Esophagus squamous epithelium (tissue), 5 donors: Measurements from ENCODE around the gene STAT3. TPM values are rescaled to one million over a fixed set of nuclear protein-coding genes. Genes with fewer than 3 reads are reported as not detected.

Source experiments
- DNase-seq: peaks from one replicate; lab custom pipeline; 2025; lab: John Stamatoyannopoulos, UW
- H3K27ac ChIP-seq, 4 donors: fragments of 200-600 bp; sonication (generic); one replicate each; pipeline ENCODE4 v1.5.1; 2016 to 2019; ENCODE audit warnings: mild to moderate bottlenecking in 1 of 4
- H3K27me3 ChIP-seq, 4 donors: fragments of 200-600 bp; sonication (generic); 1 replicate in 3 of 4; 2 replicates in 1 of 4; pipeline versions ENCODE4 v1.5.1 to v1.6.0; 2017 to 2021; ENCODE audit warnings: antibody characterized with exemption in 1 of 4
- H3K36me3 ChIP-seq, 3 donors: fragments of 200-600 bp; sonication (generic); one replicate each; pipeline ENCODE4 v1.5.1; 2016 to 2019
- H3K4me1 ChIP-seq, 3 donors: fragments of 200-600 bp; sonication (generic); one replicate each; pipeline ENCODE4 v1.5.1; 2017 to 2019
- H3K4me3 ChIP-seq, 4 donors: fragments of 200-600 bp; sonication (generic); 1 replicate in 3 of 4; 2 replicates in 1 of 4; pipeline ENCODE4 v1.5.1; 2016 to 2019; ENCODE audit warnings: mild to moderate bottlenecking in 2 of 4, moderate library complexity in 1 of 4
- H3K9me3 ChIP-seq, 3 donors: fragments of 200-600 bp; sonication (generic); one replicate each; pipeline ENCODE4 v1.5.1; 2016 to 2019
- POLR2A ChIP-seq, 4 donors: fragments of 450-650 bp; IDR thresholded peaks; one replicate each; pipeline ENCODE4 v1.6.1; 2017; ENCODE audit warnings: antibody characterized with exemption in 4 of 4, mild to moderate bottlenecking in 4 of 4, moderate library complexity in 3 of 4
- WGBS, 2 donors: methylation state at CpG; one replicate each; pipeline ENCODE4 v1.1.5; 2018; 5-methylcytosine and 5-hydroxymethylcytosine counted together
- intact Hi-C: fragments of 100-400 bp; cut with DNase I; formaldehyde crosslinking; loops from one replicate; pipeline ENCODE4 v1.15.0; 2022
- total RNA-seq, 4 donors: library from RNA; depleted of rRNA; stranded (reverse); fragments of >200 nt; gene quantifications; one replicate each; pipeline ENCODE4 v1.1.0, GENCODE V29; 2016
- TF ChIP-seq, protein P1 (sequence below), 6 experiments: fragments of 450-650 bp in 4 of 6; fragments of 200-600 bp in 2 of 6; sonication (generic) in 2 of 6; IDR thresholded peaks; one replicate each; pipeline ENCODE4 v1.5.1; 2016 to 2019; ENCODE audit warnings: antibody characterized with exemption in 6 of 6, mild to moderate bottlenecking in 4 of 6, moderate library complexity in 4 of 6
- donor health status: DM: yes; HTN: yes; CAD: no.

The STAT3 gene
- total RNA-seq, 4 donors from 2014 or later, result 137 to 229 (median 176) TPM

DNA sequence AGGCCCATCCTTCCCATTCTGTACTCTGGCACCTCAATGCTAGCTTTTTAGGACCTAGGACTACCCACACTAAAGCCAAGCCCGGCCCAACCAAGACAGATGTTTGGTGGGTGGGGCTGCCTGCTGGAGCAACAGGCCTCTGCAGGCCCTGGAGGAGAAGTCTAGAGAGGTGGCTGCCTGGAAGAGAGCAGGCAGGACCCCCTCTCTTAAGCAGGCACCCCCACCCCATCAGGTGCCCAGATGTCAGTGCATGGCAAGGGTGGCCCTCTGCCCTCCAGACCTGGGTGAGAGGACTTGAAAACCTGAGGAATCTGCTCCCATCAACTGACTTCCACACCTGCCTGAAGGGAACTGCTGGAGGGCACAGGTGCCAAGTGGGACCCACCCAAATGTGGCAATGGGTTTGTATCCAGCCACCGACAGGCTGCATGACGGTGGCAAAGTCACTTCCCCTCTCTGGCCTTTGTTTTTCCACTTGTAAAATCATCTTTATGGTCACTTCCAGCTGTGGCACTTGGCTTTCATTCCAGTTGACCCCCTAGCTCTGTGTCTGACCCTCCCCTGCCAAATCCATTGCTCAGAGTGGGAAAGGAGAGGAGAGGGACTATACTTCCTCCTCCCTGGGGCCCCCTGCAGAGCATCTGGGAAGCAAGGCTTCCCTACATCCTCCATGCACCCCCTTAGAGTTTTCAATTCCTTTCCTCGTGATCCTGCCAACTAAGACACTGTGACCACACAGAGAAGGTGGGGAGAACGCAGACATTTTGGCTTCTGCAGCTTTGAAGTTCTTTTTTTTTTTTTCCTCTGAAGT, 101.6 kb downstream of the STAT3 start:
- H3K27ac ChIP-seq, result peak overlapping the region; percentile 47 to 92 (median 80)
- 25% methylated on average over 4 of the region's 5 CpGs for WGBS, 2 donors
- TF ChIP-seq, protein P1, sequence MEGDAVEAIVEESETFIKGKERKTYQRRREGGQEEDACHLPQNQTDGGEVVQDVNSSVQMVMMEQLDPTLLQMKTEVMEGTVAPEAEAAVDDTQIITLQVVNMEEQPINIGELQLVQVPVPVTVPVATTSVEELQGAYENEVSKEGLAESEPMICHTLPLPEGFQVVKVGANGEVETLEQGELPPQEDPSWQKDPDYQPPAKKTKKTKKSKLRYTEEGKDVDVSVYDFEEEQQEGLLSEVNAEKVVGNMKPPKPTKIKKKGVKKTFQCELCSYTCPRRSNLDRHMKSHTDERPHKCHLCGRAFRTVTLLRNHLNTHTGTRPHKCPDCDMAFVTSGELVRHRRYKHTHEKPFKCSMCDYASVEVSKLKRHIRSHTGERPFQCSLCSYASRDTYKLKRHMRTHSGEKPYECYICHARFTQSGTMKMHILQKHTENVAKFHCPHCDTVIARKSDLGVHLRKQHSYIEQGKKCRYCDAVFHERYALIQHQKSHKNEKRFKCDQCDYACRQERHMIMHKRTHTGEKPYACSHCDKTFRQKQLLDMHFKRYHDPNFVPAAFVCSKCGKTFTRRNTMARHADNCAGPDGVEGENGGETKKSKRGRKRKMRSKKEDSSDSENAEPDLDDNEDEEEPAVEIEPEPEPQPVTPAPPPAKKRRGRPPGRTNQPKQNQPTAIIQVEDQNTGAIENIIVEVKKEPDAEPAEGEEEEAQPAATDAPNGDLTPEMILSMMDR (IDR thresholded peaks at IDR 0.05), result peak in 1 of 6 experiments; percentile 5
- TF ChIP-seq POLR2A (IDR thresholded peaks at IDR 0.05), result no peak
- H3K36me3 ChIP-seq, result peaks cover 0 to under 1% (median 0%) of the 10 kb centered on the region in 3 donors
- no peaks in the 10 kb centered on the region for H3K27me3 ChIP-seq
- peaks cover 34 to 64% (median 35%) of the 10 kb centered on the region in 3 donors for H3K4me1 ChIP-seq
- DNase-seq, result no peak
- intact Hi-C loops, result no loop called here
- H3K4me3 ChIP-seq, result peak overlapping the region in 3 of 4 donors; percentile 58 to 85 (median 67)
- H3K9me3 ChIP-seq, result no peaks in the 10 kb centered on the region

DNA sequence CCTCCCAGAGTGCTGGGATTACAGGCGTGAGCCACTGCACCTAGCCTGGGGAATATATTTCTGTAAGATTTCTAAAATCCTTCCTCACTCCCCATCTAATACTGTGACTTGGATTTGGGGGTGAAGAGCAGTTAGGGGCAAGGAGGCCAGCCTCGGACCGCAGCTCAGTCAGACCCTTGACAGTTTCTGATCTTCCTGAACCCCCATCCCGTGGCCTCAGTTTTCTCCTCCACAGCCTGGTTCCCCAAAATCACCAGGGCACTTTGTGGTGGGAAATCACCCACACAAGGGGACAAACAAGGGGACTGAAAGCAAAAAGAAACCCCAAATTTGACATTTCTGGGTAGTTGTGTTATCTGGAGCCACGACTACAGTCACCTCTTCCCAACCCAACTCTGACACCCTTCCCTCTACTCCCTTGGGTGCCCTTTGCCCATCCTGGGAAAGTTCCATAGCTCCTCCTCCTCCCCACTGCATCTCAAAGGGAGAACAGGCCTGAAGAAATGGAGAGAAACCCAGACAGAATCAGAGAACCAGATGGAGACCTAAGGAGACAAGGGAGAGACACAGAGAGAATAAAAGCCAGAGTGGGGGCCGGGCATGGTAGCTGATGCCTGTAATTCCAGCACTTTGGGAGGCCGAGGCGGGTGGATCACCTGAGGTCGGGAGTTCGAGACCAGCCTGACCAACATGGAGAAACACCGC, 102.7 kb downstream of the STAT3 start:
- H3K36me3 ChIP-seq, result no peaks in the 10 kb centered on the region
- H3K4me1 ChIP-seq, result peaks cover 34 to 55% (median 35%) of the 10 kb centered on the region in 3 donors
- H3K9me3 ChIP-seq, result no peaks in the 10 kb centered on the region
- H3K27ac ChIP-seq, result peak overlapping the region in 2 of 4 donors; percentile 82 to 92
- no peak for TF ChIP-seq POLR2A (IDR thresholded peaks at IDR 0.05)
- TF ChIP-seq, protein P1 (IDR thresholded peaks at IDR 0.05), result no peak
- DNase-seq, result no peak
- no peaks in the 10 kb centered on the region for H3K27me3 ChIP-seq
- 84 to 89% methylated on average over 9 to 10 of the region's 11 CpGs for WGBS, 2 donors
- H3K4me3 ChIP-seq, result no peak overlapping the region
- intact Hi-C loops, result no loop called here

DNA sequence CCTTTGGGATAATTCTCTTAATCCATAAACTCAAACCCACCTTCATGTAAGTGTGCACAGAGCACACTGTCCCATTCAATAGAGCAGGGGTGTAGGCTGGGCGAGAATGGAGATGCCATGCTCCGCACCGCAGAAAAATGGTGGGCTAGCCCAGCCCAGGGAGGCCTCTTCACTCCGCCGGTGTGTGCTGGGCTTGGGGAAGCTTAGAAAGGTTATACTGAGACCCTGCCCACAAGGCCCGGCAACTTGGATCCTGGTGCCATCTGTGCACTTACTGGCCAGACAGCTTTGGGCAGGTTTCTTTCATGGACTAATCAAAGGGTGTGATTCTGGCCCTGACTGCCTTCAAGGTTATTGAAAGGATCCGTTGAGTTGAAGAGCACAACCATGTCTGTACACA, 103.7 kb downstream of the STAT3 start:
- WGBS, 2 donors, result 91 to 94% methylated on average over 2 to 5 of the region's 7 CpGs
- no peak for DNase-seq
- H3K4me1 ChIP-seq, result peaks cover 27 to 45% (median 30%) of the 10 kb centered on the region in 3 donors
- H3K36me3 ChIP-seq, result no peaks in the 10 kb centered on the region
- no peak overlapping the region for H3K4me3 ChIP-seq
- TF ChIP-seq POLR2A (IDR thresholded peaks at IDR 0.05), result no peak
- H3K27ac ChIP-seq, result no peak overlapping the region
- no peaks in the 10 kb centered on the region for H3K9me3 ChIP-seq
- intact Hi-C loops, result no loop called here
- H3K27me3 ChIP-seq, result no peaks in the 10 kb centered on the region

GRCh38 chr17:42284024-42284369, 104.2 kb downstream of the STAT3 start:
- Histone ChIP-seq H3K4me3 (no peak overlapping the region), H3K9me3 (no peaks in the 10 kb centered on the region), H3K27ac (no peak overlapping the region), H3K4me1 (peaks cover 21 to 40% (median 24%) of the 10 kb centered on the region in 3 donors), H3K27me3 (no peaks in the 10 kb centered on the region), H3K36me3 (no peaks in the 10 kb centered on the region)
- no peak for DNase-seq
- 93 to 97% methylated on average over 5 of the region's 5 CpGs for WGBS, 2 donors
- TF ChIP-seq, protein P1 (IDR thresholded peaks at IDR 0.05), result no peak
- TF ChIP-seq POLR2A (IDR thresholded peaks at IDR 0.05), result no peak
- intact Hi-C loops, result no loop called here

- Histone ChIP-seq H3K27ac (peak overlapping the region in 1 of 4 donors; percentile 2), H3K27me3 (no peaks in the 10 kb centered on the region), H3K36me3 (no peaks in the 10 kb centered on the region), H3K9me3 (no peaks in the 10 kb centered on the region), H3K4me1 (peaks cover 18 to 34% (median 19%) of the 10 kb centered on the region in 3 donors), H3K4me3 (no peak overlapping the region)
- WGBS, 2 donors, result 71 to 88% methylated on average over 3 of the region's 7 CpGs
- no peak for DNase-seq
- TF ChIP-seq POLR2A (IDR thresholded peaks at IDR 0.05), result no peak
- TF ChIP-seq, protein P1 (IDR thresholded peaks at IDR 0.05), result no peak
- intact Hi-C loops, result no loop called here
These were observed 104.8 kb downstream of the STAT3 start for GRCh38 chr17:42283241-42284023.
